CD4-positive, alpha-beta T cell treated with Interleukin-1 beta for 1 hour (primary cell): ENCODE data around the gene MS4A6A.

Experiments
- DNase-seq, 2 donors: peaks; one replicate each; pipeline ENCODE4 v3.0.0-alpha.2; 2020 to 2022

Gene MS4A6A

GRCh38 chr11:60127311-60127811, 55.5 kb downstream of the MS4A6A start:
- DNase-seq, result no peak

GRCh38 chr11:60125956-60126585, 56.8 kb downstream of the MS4A6A start:
- DNase-seq, result no peak

- DNase-seq, result no peak
These were observed 58.0 kb downstream of the MS4A6A start for GRCh38 chr11:60124802-60125432.
